GM12878 (cell line): ENCODE results near the gene PDE7B. TPM values are rescaled to one million over a fixed set of nuclear protein-coding genes. Genes with fewer than 3 reads are reported as not detected.

Source experiments
- ATAC-seq: fragments of 200-7000 bp; cut with Tn5 transposase; 3 replicates; pipeline ENCODE4 v1.9.1; 2020; ENCODE audit warnings: mild to moderate bottlenecking, moderate library complexity
- BruUV-seq: library from RNA; stranded (reverse); fragments of 400-500 nt; replicated peaks from 2 replicates; lab custom pipeline; 2021; lab: Mats Ljungman, UMichigan
- CTCF ChIA-PET: fragments of 300-600 bp; sonication (Branson Sonifier 250); formaldehyde crosslinking; extraction: SDS; loops from one replicate; lab custom pipeline; 2021; ENCODE audit warnings: inconsistent platforms; lab: Yijun Ruan, JAX
- POLR2A ChIA-PET: fragments of 350-600 bp; formaldehyde crosslinking; extraction: SDS; loops from one replicate; lab custom pipeline; 2021; ENCODE audit warnings: inconsistent platforms; lab: Charles Lee
- RAD21 ChIA-PET: fragments of 300-600 bp; sonication (Branson Sonifier 250); formaldehyde crosslinking; loops from one replicate; lab custom pipeline; 2023; ENCODE audit warnings: antibody characterized with exemption; ENCODE audit not compliant: unreplicated experiment; lab: Charles Lee
- SMC1A ChIA-PET: fragments of 300-600 bp; sonication (Branson Sonifier 250); formaldehyde crosslinking; loops from one replicate; lab custom pipeline; 2023; ENCODE audit not compliant: unreplicated experiment, uncharacterized antibody; lab: Charles Lee
- DNase-seq: peaks from one replicate; pipeline ENCODE4 v3.0.0-alpha.2; 2011; ENCODE audit warnings: low read depth, low spot score
- FAIRE-seq: peaks from 3 replicates; lab custom pipeline; 2011; peaks lifted over from hg19 to GRCh38; lab: Jason Lieb, UNC
- H2AFZ ChIP-seq: 2 replicates; pipeline ENCODE4 v1.6.0; 2011; ENCODE audit warnings: low read depth, low read length, control low read depth; ENCODE audit not compliant: control insufficient read depth
- H3K27ac ChIP-seq: 2 replicates; pipeline ENCODE4 v1.5.1; 2011; ENCODE audit warnings: control low read depth; ENCODE audit not compliant: control insufficient read depth, insufficient read depth
- H3K27me3 ChIP-seq, 2 experiments: replicated peaks in 1 of 2; 2 replicates each; pipeline versions ENCODE4 v1.6.0 to v1.6.1; 2011; ENCODE audit warnings: low read length in 1 of 2; ENCODE audit not compliant: control insufficient read depth in 2 of 2, insufficient read depth in 2 of 2
- H3K36me3 ChIP-seq, 2 experiments: 2 replicates each; pipeline ENCODE4 v1.5.1; 2011; ENCODE audit warnings: low read length in 1 of 2; ENCODE audit not compliant: control insufficient read depth in 2 of 2, insufficient read depth in 2 of 2
- H3K4me1 ChIP-seq: 2 replicates; pipeline ENCODE4 v1.6.1; 2011; ENCODE audit warnings: mild to moderate bottlenecking, low read length, moderate library complexity, mixed read lengths; ENCODE audit not compliant: control insufficient read depth, insufficient read depth
- H3K4me2 ChIP-seq: 2 replicates; pipeline ENCODE4 v1.6.0; 2011; ENCODE audit warnings: control low read depth; ENCODE audit not compliant: control insufficient read depth, insufficient read depth
- H3K4me3 ChIP-seq: fragments of 200-600 bp; sonication (generic); 2 replicates; pipeline ENCODE4 v1.5.1; 2016
- H3K79me2 ChIP-seq: 2 replicates; pipeline ENCODE4 v1.6.0; 2011; ENCODE audit warnings: low read length; ENCODE audit not compliant: control insufficient read depth, insufficient read depth
- H3K9ac ChIP-seq: 2 replicates; pipeline ENCODE4 v1.8.0; 2011; ENCODE audit warnings: low read length, control low read depth, mixed read lengths; ENCODE audit not compliant: control insufficient read depth, insufficient read depth
- H3K9me3 ChIP-seq: replicated peaks from 3 replicates; pipeline ENCODE4 v1.5.1; 2011; ENCODE audit warnings: mild to moderate bottlenecking, low read length; ENCODE audit not compliant: control insufficient read depth, insufficient read depth
- H4K20me1 ChIP-seq: 2 replicates; pipeline ENCODE4 v1.6.0; 2011; ENCODE audit not compliant: control insufficient read depth, insufficient read depth
- HDAC6 ChIP-seq: fragments of 200-600 bp; sonication (generic); IDR thresholded peaks from one replicate; pipeline ENCODE4 v1.8.0; 2017; ENCODE audit warnings: antibody characterized with exemption; ENCODE audit not compliant: unreplicated experiment
- NBN ChIP-seq: fragments of 450-650 bp; IDR thresholded peaks from 2 replicates; pipeline ENCODE4 v1.6.1; 2016
- RELB ChIP-seq: fragments of 450-650 bp; IDR thresholded peaks from 2 replicates; pipeline ENCODE4 v1.6.1; 2017; ENCODE audit warnings: low read depth, mild to moderate bottlenecking, moderate library complexity
- WRNIP1 ChIP-seq: IDR thresholded peaks from 2 replicates; pipeline ENCODE4 v1.6.1; 2011; ENCODE audit warnings: low read depth, low read length, improper control_type of control experiment, borderline replicate concordance
- ZNF274 ChIP-seq: IDR thresholded peaks from one replicate; pipeline ENCODE4 v1.8.0; 2011; ENCODE audit not compliant: insufficient read length, insufficient read depth
- ZNF622 ChIP-seq: fragments of 450-650 bp; IDR thresholded peaks from 2 replicates; pipeline ENCODE4 v1.6.1; 2017; ENCODE audit warnings: mild to moderate bottlenecking, inconsistent platforms
- WGBS: methylation state at CpG from one replicate; pipeline ENCODE4 v1.1.6; 2016; ENCODE audit warnings: low lambda C conversion rate; ENCODE audit not compliant: insufficient replicate concordance, insufficient coverage; ENCODE audit errors: missing lambda C conversion rate; 5-methylcytosine and 5-hydroxymethylcytosine counted together
- in situ Hi-C: fragments of 300-500 bp; cut with MboI; formaldehyde crosslinking; loops from 9 replicates; pipeline ENCODE4 v1.14.3; 2018; ENCODE audit warnings: mixed read lengths
- intact Hi-C: fragments of 100-400 bp; cut with micrococcal nuclease; formaldehyde crosslinking; loops from one replicate; pipeline ENCODE4 v1.14.2; 2022; ENCODE audit not compliant: unreplicated experiment
- polyA plus RNA-seq, 11 experiments: library from polyadenylated mRNA; depleted of rRNA in 4 of 11; unstranded in 6 of 11; stranded (reverse) in 5 of 11; fragments of >200 nt; fragmentation: Nextera tagmentation in 4 of 11; fragmentation: Illumina TruSeq in 1 of 11; extraction: Ambion mirVana in 4 of 11; extraction: Trizol in 1 of 11; gene quantifications; 1 replicate in 1 of 11; 2 replicates in 10 of 11; pipeline versions ENCODE4 v1.2.1 to v1.2.3, GENCODE V29; 2011 to 2016; ENCODE audit warnings: inconsistent platforms in 2 of 11, missing spikeins in 2 of 11, low read depth in 1 of 11
- total RNA-seq, 4 experiments: library from RNA; depleted of rRNA in 3 of 4; stranded (reverse); fragments of >200 nt in 3 of 4; fragmentation: Illumina TruSeq in 1 of 4; extraction: Trizol in 1 of 4; gene quantifications; 2 replicates each; pipeline versions ENCODE4 v1.2.1 to v1.2.3, GENCODE V29; 2013 to 2021
- TF ChIP-seq, protein P1 (sequence below): fragments of 450-650 bp; IDR thresholded peaks from 2 replicates; pipeline ENCODE4 v1.6.1; 2016; ENCODE audit warnings: mild to moderate bottlenecking, moderate library complexity, borderline replicate concordance
- TF ChIP-seq, protein P2 (sequence below): fragments of 450-650 bp; IDR thresholded peaks from 2 replicates; pipeline ENCODE4 v1.6.1; 2018; ENCODE audit warnings: borderline replicate concordance, mild to moderate bottlenecking; ENCODE audit not compliant: partially characterized antibody
- TF ChIP-seq, protein P3 (sequence below): fragments of 450-650 bp; IDR thresholded peaks from 2 replicates; pipeline ENCODE4 v1.6.1; 2018; ENCODE audit warnings: mild to moderate bottlenecking, low read depth, moderate library complexity; ENCODE audit not compliant: partially characterized antibody
- TF ChIP-seq, protein P4 (sequence below): IDR thresholded peaks from 2 replicates; pipeline ENCODE4 v1.6.1; 2012; ENCODE audit warnings: low read depth, low read length, improper control_type of control experiment

PDE7B gene
- total and polyA plus RNA-seq, 10 of the 15 experiments (the other 5 are each of a cell fraction or from before 2014, with no cell fraction given), result not detected

DNA sequence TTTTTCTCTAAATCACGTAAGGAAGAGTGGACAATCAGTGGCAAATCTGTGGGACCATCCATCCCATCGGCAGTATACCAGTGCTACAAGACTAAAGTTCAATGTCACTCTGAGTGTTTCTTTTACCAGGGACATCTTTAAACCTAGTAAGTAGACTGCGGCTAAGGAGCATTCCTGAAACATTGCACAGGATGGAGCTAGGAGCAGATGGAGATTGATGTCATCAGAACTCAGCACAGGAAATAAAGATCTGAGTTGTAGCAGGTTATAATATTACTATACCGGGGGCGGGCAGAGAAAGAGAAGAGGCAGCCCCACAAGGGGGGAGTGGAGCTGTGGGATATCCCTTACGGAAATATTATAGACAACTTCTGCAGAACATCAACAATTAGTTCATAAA lies 236.5 kb downstream of the PDE7B start (continued):
- TF ChIP-seq, protein P1, sequence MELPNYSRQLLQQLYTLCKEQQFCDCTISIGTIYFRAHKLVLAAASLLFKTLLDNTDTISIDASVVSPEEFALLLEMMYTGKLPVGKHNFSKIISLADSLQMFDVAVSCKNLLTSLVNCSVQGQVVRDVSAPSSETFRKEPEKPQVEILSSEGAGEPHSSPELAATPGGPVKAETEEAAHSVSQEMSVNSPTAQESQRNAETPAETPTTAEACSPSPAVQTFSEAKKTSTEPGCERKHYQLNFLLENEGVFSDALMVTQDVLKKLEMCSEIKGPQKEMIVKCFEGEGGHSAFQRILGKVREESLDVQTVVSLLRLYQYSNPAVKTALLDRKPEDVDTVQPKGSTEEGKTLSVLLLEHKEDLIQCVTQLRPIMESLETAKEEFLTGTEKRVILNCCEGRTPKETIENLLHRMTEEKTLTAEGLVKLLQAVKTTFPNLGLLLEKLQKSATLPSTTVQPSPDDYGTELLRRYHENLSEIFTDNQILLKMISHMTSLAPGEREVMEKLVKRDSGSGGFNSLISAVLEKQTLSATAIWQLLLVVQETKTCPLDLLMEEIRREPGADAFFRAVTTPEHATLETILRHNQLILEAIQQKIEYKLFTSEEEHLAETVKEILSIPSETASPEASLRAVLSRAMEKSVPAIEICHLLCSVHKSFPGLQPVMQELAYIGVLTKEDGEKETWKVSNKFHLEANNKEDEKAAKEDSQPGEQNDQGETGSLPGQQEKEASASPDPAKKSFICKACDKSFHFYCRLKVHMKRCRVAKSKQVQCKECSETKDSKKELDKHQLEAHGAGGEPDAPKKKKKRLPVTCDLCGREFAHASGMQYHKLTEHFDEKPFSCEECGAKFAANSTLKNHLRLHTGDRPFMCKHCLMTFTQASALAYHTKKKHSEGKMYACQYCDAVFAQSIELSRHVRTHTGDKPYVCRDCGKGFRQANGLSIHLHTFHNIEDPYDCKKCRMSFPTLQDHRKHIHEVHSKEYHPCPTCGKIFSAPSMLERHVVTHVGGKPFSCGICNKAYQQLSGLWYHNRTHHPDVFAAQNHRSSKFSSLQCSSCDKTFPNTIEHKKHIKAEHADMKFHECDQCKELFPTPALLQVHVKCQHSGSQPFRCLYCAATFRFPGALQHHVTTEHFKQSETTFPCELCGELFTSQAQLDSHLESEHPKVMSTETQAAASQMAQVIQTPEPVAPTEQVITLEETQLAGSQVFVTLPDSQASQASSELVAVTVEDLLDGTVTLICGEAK, result no peak
- TF ChIP-seq, protein P2, sequence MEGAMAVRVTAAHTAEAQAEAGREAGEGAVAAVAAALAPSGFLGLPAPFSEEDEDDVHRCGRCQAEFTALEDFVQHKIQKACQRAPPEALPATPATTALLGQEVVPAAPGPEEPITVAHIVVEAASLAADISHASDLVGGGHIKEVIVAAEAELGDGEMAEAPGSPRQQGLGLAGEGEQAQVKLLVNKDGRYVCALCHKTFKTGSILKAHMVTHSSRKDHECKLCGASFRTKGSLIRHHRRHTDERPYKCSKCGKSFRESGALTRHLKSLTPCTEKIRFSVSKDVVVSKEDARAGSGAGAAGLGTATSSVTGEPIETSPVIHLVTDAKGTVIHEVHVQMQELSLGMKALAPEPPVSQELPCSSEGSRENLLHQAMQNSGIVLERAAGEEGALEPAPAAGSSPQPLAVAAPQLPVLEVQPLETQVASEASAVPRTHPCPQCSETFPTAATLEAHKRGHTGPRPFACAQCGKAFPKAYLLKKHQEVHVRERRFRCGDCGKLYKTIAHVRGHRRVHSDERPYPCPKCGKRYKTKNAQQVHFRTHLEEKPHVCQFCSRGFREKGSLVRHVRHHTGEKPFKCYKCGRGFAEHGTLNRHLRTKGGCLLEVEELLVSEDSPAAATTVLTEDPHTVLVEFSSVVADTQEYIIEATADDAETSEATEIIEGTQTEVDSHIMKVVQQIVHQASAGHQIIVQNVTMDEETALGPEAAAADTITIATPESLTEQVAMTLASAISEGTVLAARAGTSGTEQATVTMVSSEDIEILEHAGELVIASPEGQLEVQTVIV, result no peak

DNA sequence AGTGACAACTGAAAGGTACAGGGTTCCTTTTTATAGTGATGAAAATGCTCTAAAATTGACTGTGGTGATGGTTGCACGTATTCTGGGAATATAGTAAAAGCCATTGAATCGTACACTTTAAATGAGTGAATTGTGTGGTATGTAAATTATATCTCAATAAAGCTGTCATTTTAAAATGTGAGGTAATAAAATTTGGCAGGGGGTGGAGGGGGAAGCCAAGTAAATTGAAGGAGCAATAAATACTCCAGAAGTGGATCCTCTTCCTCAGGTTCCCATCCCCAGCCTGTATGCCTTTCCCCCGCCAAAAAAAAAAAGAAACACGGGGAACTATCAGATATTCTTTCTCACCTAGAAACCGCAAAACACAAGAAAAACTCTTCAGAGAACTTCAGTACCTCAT lies 237.2 kb downstream of the PDE7B start:
- no TSS peak for BruUV-seq
- POLR2A ChIA-PET, result no interaction called here
- RAD21 ChIA-PET, result no interaction called here
- H3K27ac ChIP-seq, result no peak overlapping the region
- no peak for ATAC-seq
- no peak for FAIRE-seq
- H4K20me1 ChIP-seq, result no peaks in the 10 kb centered on the region
- 67% methylated on average over 5 of the region's 5 CpGs for WGBS
- SMC1A ChIA-PET, result no interaction called here
- H3K4me3 ChIP-seq, result no peak overlapping the region
- H3K9ac ChIP-seq, result no peak overlapping the region
- in situ Hi-C loops, result no loop called here
- no peak overlapping the region for H3K4me2 ChIP-seq
- H3K36me3 ChIP-seq, result no peaks in the 10 kb centered on the region
- H3K4me1 ChIP-seq, result no peaks in the 10 kb centered on the region
- H3K79me2 ChIP-seq, result no peaks in the 10 kb centered on the region
- no peak overlapping the region for H2AFZ ChIP-seq
- no peak for DNase-seq
- peaks cover 0 to 2% of the 10 kb centered on the region in 2 experiments; a peak in 1 of 4 replicates for H3K27me3 ChIP-seq
- intact Hi-C loops, result no loop called here
- CTCF ChIA-PET, result no interaction called here
- no peaks in the 10 kb centered on the region for H3K9me3 ChIP-seq
- TF ChIP-seq, protein P3, sequence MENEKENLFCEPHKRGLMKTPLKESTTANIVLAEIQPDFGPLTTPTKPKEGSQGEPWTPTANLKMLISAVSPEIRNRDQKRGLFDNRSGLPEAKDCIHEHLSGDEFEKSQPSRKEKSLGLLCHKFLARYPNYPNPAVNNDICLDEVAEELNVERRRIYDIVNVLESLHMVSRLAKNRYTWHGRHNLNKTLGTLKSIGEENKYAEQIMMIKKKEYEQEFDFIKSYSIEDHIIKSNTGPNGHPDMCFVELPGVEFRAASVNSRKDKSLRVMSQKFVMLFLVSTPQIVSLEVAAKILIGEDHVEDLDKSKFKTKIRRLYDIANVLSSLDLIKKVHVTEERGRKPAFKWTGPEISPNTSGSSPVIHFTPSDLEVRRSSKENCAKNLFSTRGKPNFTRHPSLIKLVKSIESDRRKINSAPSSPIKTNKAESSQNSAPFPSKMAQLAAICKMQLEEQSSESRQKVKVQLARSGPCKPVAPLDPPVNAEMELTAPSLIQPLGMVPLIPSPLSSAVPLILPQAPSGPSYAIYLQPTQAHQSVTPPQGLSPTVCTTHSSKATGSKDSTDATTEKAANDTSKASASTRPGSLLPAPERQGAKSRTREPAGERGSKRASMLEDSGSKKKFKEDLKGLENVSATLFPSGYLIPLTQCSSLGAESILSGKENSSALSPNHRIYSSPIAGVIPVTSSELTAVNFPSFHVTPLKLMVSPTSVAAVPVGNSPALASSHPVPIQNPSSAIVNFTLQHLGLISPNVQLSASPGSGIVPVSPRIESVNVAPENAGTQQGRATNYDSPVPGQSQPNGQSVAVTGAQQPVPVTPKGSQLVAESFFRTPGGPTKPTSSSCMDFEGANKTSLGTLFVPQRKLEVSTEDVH, result no peak
- no peak for TF ChIP-seq WRNIP1
- TF ChIP-seq HDAC6, result no peak
- TF ChIP-seq, protein P4, sequence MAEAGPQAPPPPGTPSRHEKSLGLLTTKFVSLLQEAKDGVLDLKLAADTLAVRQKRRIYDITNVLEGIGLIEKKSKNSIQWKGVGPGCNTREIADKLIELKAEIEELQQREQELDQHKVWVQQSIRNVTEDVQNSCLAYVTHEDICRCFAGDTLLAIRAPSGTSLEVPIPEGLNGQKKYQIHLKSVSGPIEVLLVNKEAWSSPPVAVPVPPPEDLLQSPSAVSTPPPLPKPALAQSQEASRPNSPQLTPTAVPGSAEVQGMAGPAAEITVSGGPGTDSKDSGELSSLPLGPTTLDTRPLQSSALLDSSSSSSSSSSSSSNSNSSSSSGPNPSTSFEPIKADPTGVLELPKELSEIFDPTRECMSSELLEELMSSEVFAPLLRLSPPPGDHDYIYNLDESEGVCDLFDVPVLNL, result no peak
- TF ChIP-seq NBN, result no peak
- no peak for TF ChIP-seq RELB
- no peak for TF ChIP-seq ZNF274
- TF ChIP-seq ZNF622, result no peak
